Nasal cavity respiratory epithelium epithelial cell of viscerocranial mucosa (primary cell): ENCODE data around the gene PRTN3. TPM values are rescaled to one million over a fixed set of nuclear protein-coding genes. Genes with fewer than 3 reads are reported as not detected.

ENCODE experiments used
- total RNA-seq: library from RNA; depleted of rRNA; stranded (reverse); fragments of >200 nt; gene quantifications from 2 replicates; pipeline ENCODE4 v1.2.3, GENCODE V29; 2014

PRTN3 gene
- not detected in 2 replicates for total RNA-seq

GRCh38 chr19:840519-841206, at the start of gene PRTN3:
TSS of gene PRTN3 (plus strand) at chr19:840999. CDS start at chr19:841009, 10 bp downstream.

DNA sequence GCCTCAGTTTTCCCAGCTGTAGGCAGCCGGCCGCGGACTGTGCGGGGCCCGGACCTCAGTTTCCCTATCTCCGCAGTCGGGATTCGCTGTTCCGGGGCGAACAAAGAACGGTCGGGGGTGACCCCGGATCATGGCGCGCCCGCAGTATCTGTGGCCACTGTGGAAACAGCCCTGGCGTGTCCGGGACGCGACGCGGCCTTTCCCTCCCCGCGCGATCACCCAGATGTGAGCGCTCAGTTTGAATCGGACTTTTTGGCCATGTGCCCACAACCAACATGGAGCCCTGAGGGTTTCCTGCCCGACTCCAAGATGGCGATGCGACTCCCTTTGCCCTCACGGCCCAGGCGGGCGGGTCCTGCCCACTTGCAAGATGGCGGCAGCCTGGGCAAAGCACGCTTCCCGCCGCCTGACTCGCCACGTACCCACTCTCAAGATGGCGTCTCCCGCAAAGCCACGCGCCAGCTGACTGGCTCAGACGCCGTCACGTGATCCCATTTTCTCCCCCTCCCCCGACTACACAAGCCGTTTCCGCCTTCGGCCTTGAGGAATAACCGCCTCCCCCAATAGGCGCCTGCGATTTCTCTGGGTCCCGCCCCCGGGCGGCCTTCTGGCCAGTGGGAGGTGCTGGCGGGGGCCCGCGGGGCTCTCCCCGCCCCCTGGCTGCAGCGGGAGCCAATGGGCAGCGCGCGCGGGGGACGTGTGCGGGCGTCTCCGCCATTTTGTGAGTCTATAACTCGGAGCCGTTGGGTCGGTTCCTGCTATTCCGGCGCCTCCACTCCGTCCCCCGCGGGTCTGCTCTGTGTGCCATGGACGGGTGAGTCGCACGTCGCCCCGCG, 43.9 kb upstream of the PRTN3 start, which contains the start of gene PTBP1:
Gene PTBP1, plus strand, starts transcription at position 761 of the 836 bp plus-strand sequence. Its CDS starts 46 bp downstream, at position 807.

GRCh38 chr19:821825-822503, 18.8 kb upstream of the PRTN3 start, which contains the start of gene PLPPR3:
TSS of gene PLPPR3 (minus strand) at chr19:821955. CDS start at chr19:821559, 396 bp downstream.

DNA sequence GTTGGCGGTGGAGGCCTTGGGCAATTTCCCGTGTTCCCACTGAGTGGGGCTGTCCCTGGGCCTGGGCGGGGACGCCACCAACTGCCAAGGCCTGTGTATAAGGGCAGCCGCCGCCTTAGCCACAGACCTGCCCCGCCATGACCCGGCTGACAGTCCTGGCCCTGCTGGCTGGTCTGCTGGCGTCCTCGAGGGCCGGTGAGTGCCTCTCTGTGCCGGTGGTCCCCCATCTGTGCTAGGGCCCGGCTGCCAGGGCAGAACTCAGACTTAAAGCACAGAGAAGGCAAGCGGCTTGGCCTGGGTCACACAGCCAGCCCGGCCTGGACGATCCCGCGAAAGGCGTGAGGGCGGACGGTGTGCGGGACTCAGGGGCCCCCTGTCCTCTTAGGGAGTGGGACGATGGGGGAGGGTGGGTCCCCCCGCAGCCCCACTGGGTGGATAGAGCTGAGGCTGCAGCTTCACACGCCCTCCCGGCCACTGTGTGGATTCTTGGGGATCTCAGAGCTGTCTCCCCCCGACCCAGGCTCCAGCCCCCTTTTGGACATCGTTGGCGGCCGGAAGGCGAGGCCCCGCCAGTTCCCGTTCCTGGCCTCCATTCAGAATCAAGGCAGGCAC, 13.0 kb upstream of the PRTN3 start, which contains the start of gene AZU1:
Gene AZU1, plus strand, starts transcription at position 128 of the 612 bp plus-strand sequence. Its CDS starts 10 bp downstream, at position 138.

DNA sequence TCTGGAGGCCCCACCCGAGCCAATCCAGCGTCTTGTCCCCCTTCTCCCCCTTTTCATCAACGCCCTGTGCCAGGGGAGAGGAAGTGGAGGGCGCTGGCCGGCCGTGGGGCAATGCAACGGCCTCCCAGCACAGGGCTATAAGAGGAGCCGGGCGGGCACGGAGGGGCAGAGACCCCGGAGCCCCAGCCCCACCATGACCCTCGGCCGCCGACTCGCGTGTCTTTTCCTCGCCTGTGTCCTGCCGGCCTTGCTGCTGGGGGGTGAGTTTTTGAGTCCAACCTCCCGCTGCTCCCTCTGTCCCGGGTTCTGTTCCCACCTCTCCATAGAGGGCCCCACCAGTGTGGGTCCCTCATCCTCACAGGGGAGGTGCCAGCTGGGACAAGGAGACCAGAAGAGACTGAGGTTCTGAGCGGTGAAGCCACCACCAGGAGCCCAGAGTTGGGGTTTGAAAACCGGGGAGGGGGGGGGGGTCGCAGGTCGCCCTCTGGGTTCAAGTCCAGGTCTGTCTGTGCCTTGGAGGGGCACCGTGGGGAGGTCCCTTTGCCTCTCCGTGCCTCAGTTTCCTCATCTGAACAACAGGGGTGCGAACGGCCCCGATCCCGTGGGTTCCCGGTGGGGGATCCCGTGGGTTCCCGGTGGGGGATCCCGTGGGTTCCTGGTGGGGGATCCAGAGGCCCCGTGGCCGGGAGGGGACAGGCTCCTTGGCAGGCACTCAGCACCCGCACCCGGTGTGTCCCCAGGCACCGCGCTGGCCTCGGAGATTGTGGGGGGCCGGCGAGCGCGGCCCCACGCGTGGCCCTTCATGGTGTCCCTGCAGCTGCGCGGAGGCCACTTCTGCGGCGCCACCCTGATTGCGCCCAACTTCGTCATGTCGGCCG, 11.6 kb downstream of the PRTN3 start, which contains the start of gene ELANE:
Gene ELANE, plus strand, starts transcription at position 168 of the 878 bp plus-strand sequence. Its CDS starts 26 bp downstream, at position 194.

GRCh38 chr19:858868-859843, 18.4 kb downstream of the PRTN3 start, which contains the start of gene CFD:
TSS of gene CFD (plus strand) at chr19:859664. CDS start at chr19:859690, 26 bp downstream.

GRCh38 chr19:892894-893689, 52.3 kb downstream of the PRTN3 start, which contains the start of the genes MED16 and RNU6-9:
TSS of gene MED16 (minus strand) at chr19:893187. CDS start at chr19:891131, 2,056 bp downstream.
TSS of gene RNU6-9 (plus strand) at chr19:893484.

Other genes with a start within 250 kb of the PRTN3 start
- gene POLRMT, start 207.5 kb upstream of the PRTN3 start, total RNA-seq: 38.8 and 40.7 TPM in 2 replicates
- not detected in 2 replicates for gene FGF22, start 201.1 kb upstream of the PRTN3 start, total RNA-seq
- 40.3 and 49.2 TPM in 2 replicates for gene RNF126, start 177.8 kb upstream of the PRTN3 start, total RNA-seq
- 96.0 and 177 TPM in 2 replicates for gene FSTL3, start 164.6 kb upstream of the PRTN3 start, total RNA-seq
- gene PRSS57, start 145.5 kb upstream of the PRTN3 start, total RNA-seq: not detected in 2 replicates
- gene PALM, start 132.1 kb upstream of the PRTN3 start, total RNA-seq: 0.34 and 23.0 TPM in 2 replicates
- 55.5 and 95.0 TPM in 2 replicates for gene MISP, start 89.9 kb upstream of the PRTN3 start, total RNA-seq
- gene PTBP1, start 43.5 kb upstream of the PRTN3 start, total RNA-seq: 120 and 273 TPM in 2 replicates
- gene PLPPR3, start 19.0 kb upstream of the PRTN3 start, total RNA-seq: under 0.01 and 0.28 TPM in 2 replicates
- not detected in 2 replicates for gene AZU1, start 13.2 kb upstream of the PRTN3 start, total RNA-seq
- gene ELANE, start 11.3 kb downstream of the PRTN3 start, total RNA-seq: 0.07 TPM in 1 of 2 replicates, not detected in the other
- 4.4 and 6.4 TPM in 2 replicates for gene CFD, start 18.7 kb downstream of the PRTN3 start, total RNA-seq
- 19.5 and 32.9 TPM in 2 replicates for gene MED16, start 52.2 kb downstream of the PRTN3 start, total RNA-seq
- not detected in 2 replicates for gene RNU6-9, start 52.5 kb downstream of the PRTN3 start, total RNA-seq
- gene R3HDM4, start 72.2 kb downstream of the PRTN3 start, total RNA-seq: 40.5 and 46.1 TPM in 2 replicates
- under 0.01 and 0.07 TPM in 2 replicates for gene KISS1R, start 76.3 kb downstream of the PRTN3 start, total RNA-seq
- gene ARID3A, start 85.0 kb downstream of the PRTN3 start, total RNA-seq: 12.0 and 12.4 TPM in 2 replicates
- 61.9 and 65.2 TPM in 2 replicates for gene WDR18, start 143.3 kb downstream of the PRTN3 start, total RNA-seq
- 1.4 and 2.1 TPM in 2 replicates for gene GRIN3B, start 159.4 kb downstream of the PRTN3 start, total RNA-seq
- 74.5 and 108 TPM in 2 replicates for gene TMEM259, start 180.1 kb downstream of the PRTN3 start, total RNA-seq
- gene RNU6-2, start 180.5 kb downstream of the PRTN3 start, total RNA-seq: not detected in 2 replicates
- gene CNN2, start 185.6 kb downstream of the PRTN3 start, total RNA-seq: 143 and 272 TPM in 2 replicates
- gene ABCA7, start 199.1 kb downstream of the PRTN3 start, total RNA-seq: 15.1 and 16.1 TPM in 2 replicates
- 4.6 and 4.8 TPM in 2 replicates for gene ARHGAP45, start 226.2 kb downstream of the PRTN3 start, total RNA-seq